Suprapubic skin (tissue), 4 donors: ENCODE results near the gene MARCKSL1.

Experiments
- CTCF ChIP-seq, 2 donors: fragments of 200-600 bp in 1 of 2; fragments of 450-650 bp in 1 of 2; sonication (generic) in 1 of 2; IDR thresholded peaks; one replicate each; pipeline ENCODE4 v1.5.1; 2016 to 2019; ENCODE audit warnings: antibody characterized with exemption in 2 of 2, mild to moderate bottlenecking in 1 of 2, moderate library complexity in 1 of 2
- EP300 ChIP-seq: sonication (generic); formaldehyde crosslinking; IDR thresholded peaks from one replicate; pipeline ENCODE4 v1.6.1; 2017; ENCODE audit warnings: antibody characterized with exemption
- POLR2A ChIP-seq, 2 donors: fragments of 450-650 bp; IDR thresholded peaks; one replicate each; pipeline ENCODE4 v1.6.1; 2017; ENCODE audit warnings: antibody characterized with exemption in 2 of 2, mild to moderate bottlenecking in 2 of 2, moderate library complexity in 2 of 2
- POLR2AphosphoS5 ChIP-seq, 3 donors: sonication (generic); formaldehyde crosslinking; IDR thresholded peaks; one replicate each; pipeline ENCODE4 v1.6.1; 2017; ENCODE audit warnings: antibody characterized with exemption in 3 of 3

DNA sequence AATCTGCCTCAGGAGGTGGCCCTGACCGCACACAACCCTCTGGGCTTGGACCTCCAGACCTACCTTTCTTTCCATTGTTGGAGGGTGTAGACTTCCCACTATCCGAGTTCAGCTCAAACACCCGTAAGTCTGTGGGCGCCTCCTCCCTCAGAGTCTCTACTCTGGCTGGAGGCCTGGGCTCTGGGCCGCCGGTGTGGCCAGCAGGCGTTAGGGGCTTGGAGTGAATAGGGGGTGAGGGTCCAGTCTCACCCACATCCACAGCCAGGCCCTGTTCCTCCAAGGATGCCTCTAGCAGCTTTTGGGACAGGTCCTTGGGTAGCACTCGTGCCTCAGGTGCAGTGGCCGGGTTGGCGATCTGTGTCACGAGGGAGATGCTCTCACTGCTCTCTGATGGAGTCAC is 40.2 kb upstream of the MARCKSL1 start:
- no peak for TF ChIP-seq CTCF (IDR thresholded peaks at IDR 0.05)
- no peak for TF ChIP-seq EP300
- no peak for TF ChIP-seq POLR2A (IDR thresholded peaks at IDR 0.05)
- TF ChIP-seq POLR2AphosphoS5 (IDR thresholded peaks at IDR 0.05) = no peak
